ENCODE data around the gene PIGK. TPM values are rescaled to one million over a fixed set of nuclear protein-coding genes. Genes with fewer than 3 reads are reported as not detected.

PIGK gene
- total and polyA plus RNA-seq, 2 of the 4 experiments (the other 2 are of a cell fraction) = 15.6 to 21.2 TPM

DNA sequence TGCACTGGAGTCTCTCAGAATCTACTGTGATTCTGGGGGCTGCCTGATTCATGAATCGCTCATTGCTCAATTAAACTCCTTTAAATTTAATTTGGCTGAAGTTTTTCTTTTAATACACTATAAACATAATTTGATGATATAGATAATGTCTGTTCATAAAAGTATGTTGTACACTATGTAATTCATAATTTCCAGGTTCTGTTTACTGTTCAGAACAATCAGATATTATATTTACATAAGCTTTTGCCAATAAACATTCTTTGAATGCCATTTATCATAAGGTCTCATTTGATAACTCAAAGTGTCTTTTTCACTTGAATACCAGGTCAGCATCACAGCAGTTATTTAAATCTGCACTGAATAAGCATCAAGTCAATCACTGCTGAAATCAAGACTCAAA is 39.6 kb downstream of the PIGK start:
- no peak overlapping the region for H3K4ac ChIP-seq (ENCODE audit: low read depth, low read length)
- peaks cover 9% of the 10 kb centered on the region for H3K9me3 ChIP-seq (ENCODE audit: control insufficient read depth, insufficient read depth, low read length)
- no peak for DNase-seq
- intact Hi-C loops (cut with micrococcal nuclease) (no loop called here), in situ Hi-C loops (cut with MboI; ENCODE audit: low sequenced_read_pairs) (no loop called here), dilution Hi-C loops (cut with HindIII; ENCODE audit: low sequenced_read_pairs, unreplicated experiment) (no loop called here)
- no CpG with 5 or more reads among the region's 1 CpG for WGBS, 2 experiments (ENCODE audit: extremely low coverage in 2 of 2, insufficient read length in 1 of 2)
- no peak overlapping the region for H3K4me3 ChIP-seq (ENCODE audit: insufficient read depth, low read depth, low read length)
- H3K27me3 ChIP-seq (ENCODE audit: control insufficient read depth, insufficient read depth, low read length) = no peaks in the 10 kb centered on the region
- H3K4me2 ChIP-seq (ENCODE audit: low read depth, low read length) = no peak overlapping the region
- no peak overlapping the region for H4K91ac ChIP-seq (ENCODE audit: insufficient read depth, low read depth, low read length)
- no peak for ATAC-seq (ENCODE audit: low read depth)
- no peaks in the 10 kb centered on the region; a peak in 1 of 4 replicates for H3K79me1 ChIP-seq (ENCODE audit: low read depth in 1 of 2, low read length in 2 of 2)
- H3K36me3 ChIP-seq (ENCODE audit: control insufficient read depth, insufficient read depth, low read length) = no peaks in the 10 kb centered on the region
- no peaks in the 10 kb centered on the region for H3K9me1 ChIP-seq (ENCODE audit: insufficient read depth, low read length)
- H2BK15ac ChIP-seq (ENCODE audit: low read depth, low read length) = no peak overlapping the region
- no peaks in the 10 kb centered on the region for H3K4me1 ChIP-seq (ENCODE audit: control insufficient read depth, insufficient read depth, low read length)
- TF ChIP-seq POLR2A (IDR thresholded peaks at IDR 0.05; ENCODE audit: low read depth, low read length) = no peak
- no peak for TF ChIP-seq RCOR1 (IDR thresholded peaks at IDR 0.05; ENCODE audit: insufficient replicate concordance, low read length)
- TF ChIP-seq NFE2L2 (IDR thresholded peaks at IDR 0.05; ENCODE audit: low read depth, low read length) = no peak
- TF ChIP-seq RAD21 (IDR thresholded peaks at IDR 0.05; ENCODE audit: low read length) = no peak
- TF ChIP-seq, protein P1, sequence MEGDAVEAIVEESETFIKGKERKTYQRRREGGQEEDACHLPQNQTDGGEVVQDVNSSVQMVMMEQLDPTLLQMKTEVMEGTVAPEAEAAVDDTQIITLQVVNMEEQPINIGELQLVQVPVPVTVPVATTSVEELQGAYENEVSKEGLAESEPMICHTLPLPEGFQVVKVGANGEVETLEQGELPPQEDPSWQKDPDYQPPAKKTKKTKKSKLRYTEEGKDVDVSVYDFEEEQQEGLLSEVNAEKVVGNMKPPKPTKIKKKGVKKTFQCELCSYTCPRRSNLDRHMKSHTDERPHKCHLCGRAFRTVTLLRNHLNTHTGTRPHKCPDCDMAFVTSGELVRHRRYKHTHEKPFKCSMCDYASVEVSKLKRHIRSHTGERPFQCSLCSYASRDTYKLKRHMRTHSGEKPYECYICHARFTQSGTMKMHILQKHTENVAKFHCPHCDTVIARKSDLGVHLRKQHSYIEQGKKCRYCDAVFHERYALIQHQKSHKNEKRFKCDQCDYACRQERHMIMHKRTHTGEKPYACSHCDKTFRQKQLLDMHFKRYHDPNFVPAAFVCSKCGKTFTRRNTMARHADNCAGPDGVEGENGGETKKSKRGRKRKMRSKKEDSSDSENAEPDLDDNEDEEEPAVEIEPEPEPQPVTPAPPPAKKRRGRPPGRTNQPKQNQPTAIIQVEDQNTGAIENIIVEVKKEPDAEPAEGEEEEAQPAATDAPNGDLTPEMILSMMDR (conservative IDR thresholded peaks at IDR 0.05; ENCODE audit: low read depth, low read length) = no peak
- TF ChIP-seq CEBPB (IDR thresholded peaks at IDR 0.05; ENCODE audit: low read depth, low read length) = no peak
- no peak for TF ChIP-seq MAZ (IDR thresholded peaks at IDR 0.05; ENCODE audit: borderline replicate concordance, low read depth, low read length)
- TF ChIP-seq, protein P2, sequence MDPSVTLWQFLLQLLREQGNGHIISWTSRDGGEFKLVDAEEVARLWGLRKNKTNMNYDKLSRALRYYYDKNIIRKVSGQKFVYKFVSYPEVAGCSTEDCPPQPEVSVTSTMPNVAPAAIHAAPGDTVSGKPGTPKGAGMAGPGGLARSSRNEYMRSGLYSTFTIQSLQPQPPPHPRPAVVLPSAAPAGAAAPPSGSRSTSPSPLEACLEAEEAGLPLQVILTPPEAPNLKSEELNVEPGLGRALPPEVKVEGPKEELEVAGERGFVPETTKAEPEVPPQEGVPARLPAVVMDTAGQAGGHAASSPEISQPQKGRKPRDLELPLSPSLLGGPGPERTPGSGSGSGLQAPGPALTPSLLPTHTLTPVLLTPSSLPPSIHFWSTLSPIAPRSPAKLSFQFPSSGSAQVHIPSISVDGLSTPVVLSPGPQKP (IDR thresholded peaks at IDR 0.05; ENCODE audit: borderline replicate concordance, low read depth, low read length) = no peak
- TF ChIP-seq, protein P3, sequence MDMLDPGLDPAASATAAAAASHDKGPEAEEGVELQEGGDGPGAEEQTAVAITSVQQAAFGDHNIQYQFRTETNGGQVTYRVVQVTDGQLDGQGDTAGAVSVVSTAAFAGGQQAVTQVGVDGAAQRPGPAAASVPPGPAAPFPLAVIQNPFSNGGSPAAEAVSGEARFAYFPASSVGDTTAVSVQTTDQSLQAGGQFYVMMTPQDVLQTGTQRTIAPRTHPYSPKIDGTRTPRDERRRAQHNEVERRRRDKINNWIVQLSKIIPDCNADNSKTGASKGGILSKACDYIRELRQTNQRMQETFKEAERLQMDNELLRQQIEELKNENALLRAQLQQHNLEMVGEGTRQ (IDR thresholded peaks at IDR 0.05; ENCODE audit: low read depth, low read length) = no peak
- TF ChIP-seq MXI1 (IDR thresholded peaks at IDR 0.05; ENCODE audit: borderline replicate concordance, low read depth, low read length) = no peak
- TF ChIP-seq SMC3 (IDR thresholded peaks at IDR 0.05; ENCODE audit: low read depth, low read length) = no peak
- no peak for TF ChIP-seq RFX5 (IDR thresholded peaks at IDR 0.05; ENCODE audit: low read depth, low read length)
- TF ChIP-seq FOS (IDR thresholded peaks at IDR 0.05; ENCODE audit: low read depth, low read length) = no peak
- H3K14ac ChIP-seq (replicated peaks; ENCODE audit: low read depth, low read length) = no peak overlapping the region
- H3K56ac ChIP-seq (ENCODE audit: extremely low read depth, insufficient read depth, low read length) = no peak overlapping the region
- no peak overlapping the region for H2BK20ac ChIP-seq (ENCODE audit: low read depth, low read length)
- no TSS peak for BruUV-seq (replicated peaks)
- no peak overlapping the region for H2AK5ac ChIP-seq (ENCODE audit: low read depth, low read length)
- no peak overlapping the region for H4K8ac ChIP-seq (ENCODE audit: low read depth in 2 of 2, low read length in 2 of 2)
- ChIA-PET CTCF (no interaction called here), POLR2A (ENCODE audit: unreplicated experiment) (no interaction called here)
- H4K20me1 ChIP-seq (ENCODE audit: insufficient read depth, low read length) = no peaks in the 10 kb centered on the region
- no peak overlapping the region for H3K27ac ChIP-seq (ENCODE audit: insufficient read depth, low read length)
- H3K23ac ChIP-seq (ENCODE audit: low read depth, low read length) = no peak overlapping the region
- H4K5ac ChIP-seq (ENCODE audit: low read depth, low read length) = no peak overlapping the region
- no peak overlapping the region for H3K18ac ChIP-seq (ENCODE audit: low read depth, low read length)
- no peak overlapping the region for H2AK9ac ChIP-seq (replicated peaks; ENCODE audit: low read depth, low read length, poor library complexity)
- no peak overlapping the region for H3K9ac ChIP-seq (ENCODE audit: low read depth, low read length)
- H2AFZ ChIP-seq (replicated peaks; ENCODE audit: low read length, poor library complexity) = no peak overlapping the region
- no peak overlapping the region for H2BK120ac ChIP-seq (ENCODE audit: low read depth, low read length)
- H2BK5ac ChIP-seq (ENCODE audit: low read depth, low read length, poor library complexity, severe bottlenecking) = no peak overlapping the region

All from IMR-90 (cell line).